Fibroblast of the conjunctiva (primary cell): ENCODE measurements around the gene UBC.
"Not testable (repeated sequence)": the region's sequence is repeated elsewhere in the genome, so short reads cannot be mapped to it uniquely, and the experiment has no call there.

Source experiments
- DNase-seq: peaks from one replicate; pipeline ENCODE4 v3.0.0-alpha.2; 2010; ENCODE audit warnings: low read depth

Gene UBC

DNA sequence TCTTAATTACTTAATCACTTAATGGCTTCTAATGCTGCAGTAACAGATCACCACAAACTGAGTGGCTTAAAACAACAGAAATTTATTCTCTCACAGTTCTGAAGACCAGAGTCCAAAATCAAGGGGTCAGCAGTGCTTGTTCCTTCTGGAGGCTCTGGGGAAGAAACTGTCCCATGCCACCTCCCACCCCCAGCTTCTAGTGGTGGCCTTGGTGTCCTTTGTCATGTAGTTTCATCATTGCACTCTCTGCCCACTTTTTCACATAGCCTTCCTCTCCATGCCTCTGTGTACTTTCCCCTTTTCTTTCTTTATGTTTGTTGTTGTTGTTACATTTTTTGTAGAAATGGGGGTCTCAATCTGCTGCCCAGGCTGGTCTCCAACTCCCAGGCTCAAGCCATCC, 16.1 kb upstream of the UBC start:
- DNase-seq: no peak

DNA sequence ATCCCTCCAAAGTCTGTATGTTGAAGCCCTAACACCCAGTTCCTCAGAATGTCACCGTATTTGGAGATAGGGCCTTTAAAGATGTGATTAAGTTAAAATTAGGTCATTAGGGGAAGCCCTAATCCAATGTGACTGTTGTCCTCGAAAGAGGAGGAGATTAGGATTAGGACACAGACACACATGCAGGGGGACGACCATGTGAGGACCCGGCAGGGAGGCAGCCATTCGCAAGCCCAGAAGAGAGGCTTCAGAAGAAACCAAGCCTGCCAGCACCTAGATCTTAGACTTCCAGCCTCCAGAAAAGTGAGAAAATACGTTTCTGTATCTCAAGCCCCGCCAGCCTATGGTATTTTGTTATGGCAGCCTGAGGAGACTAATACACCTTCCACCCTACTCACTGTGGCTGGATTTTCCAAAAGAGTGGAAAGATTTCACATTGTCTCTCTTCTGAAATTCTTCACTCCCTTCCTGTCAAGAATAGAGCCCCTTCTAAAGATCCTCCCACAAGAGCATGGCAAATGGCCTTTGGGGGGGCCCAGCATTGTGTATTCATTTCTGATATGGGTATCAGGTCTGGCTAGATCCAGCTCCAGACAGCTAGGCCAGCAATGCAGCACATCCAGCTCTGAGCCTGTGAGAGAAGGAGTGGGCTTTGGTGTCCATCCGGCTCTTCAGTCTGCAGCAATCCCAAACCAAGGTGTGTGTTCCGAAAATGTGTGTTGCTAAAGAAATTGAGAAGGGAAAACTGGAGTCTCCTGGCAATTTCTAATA, 15.4 kb upstream of the UBC start:
- DNase-seq: no peak

DNA sequence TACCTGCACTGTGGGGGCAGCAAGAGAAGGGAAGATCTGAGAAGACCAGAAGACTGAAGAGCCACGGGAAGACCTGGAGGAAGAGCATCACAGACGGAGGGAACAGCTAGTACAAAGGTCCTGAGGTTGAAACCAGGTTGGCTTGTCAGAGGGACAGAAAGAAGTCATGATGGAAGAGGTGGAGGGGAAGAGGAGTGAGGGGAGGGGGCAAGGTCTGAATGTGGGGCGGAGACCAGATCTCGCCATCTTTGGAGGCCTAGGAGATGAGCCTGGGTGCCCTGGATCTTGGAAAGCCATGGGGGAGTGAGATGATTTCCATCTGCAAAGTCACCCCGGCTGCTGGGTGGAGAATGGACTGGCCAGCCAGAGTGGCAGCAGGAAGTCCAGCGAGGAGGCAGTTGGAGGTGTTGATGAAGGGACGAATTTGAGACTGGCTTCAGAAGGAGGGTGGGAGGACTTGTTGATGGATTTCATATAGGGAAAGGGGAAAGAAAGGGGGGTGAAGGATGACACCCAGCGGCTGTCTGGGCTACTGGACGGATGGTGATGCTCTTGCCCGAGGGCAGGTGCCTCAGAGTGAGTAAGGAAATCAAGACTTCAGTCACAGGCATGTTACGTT, 14.6 kb upstream of the UBC start:
- DNase-seq: no peak

DNA sequence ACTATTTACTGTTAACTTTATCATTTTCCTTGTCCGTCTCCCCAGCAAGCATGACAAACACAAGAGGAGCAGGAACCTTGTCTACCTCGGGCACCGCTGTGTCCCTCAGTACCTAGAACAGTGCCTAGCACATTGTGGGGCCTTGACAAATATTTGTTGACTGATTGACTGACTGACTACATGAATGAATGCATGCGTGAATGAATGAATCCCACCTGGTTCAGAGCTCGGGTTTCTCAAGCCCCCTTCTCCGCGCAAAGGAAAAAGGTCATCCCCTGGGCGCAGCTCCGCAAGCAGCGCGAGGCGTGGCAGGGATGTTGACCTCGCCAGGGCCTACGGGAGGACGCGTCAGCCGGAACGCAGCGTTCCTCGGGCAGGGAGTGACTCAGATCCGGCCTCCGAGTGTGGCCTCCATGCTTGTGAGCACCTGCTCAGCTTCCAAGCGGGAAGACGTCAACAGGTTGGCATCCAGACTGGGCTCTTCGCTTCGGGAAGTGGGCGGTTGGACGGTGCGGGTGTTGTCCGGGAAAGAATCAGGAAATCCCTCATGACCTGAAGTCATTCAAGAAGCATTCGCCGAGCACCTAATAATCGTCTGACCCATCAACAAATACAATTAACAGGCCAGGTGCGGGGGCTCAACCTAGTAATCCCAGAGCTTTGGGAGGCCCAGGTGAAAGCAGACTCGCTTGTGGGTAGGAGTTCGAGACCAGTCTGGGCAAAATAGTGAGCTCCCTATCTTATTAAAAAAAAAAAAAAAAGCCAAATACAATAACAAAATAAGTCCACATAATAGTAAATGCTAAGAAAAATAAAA, 13.9 kb upstream of the UBC start:
- DNase-seq: peak; percentile 69

DNA sequence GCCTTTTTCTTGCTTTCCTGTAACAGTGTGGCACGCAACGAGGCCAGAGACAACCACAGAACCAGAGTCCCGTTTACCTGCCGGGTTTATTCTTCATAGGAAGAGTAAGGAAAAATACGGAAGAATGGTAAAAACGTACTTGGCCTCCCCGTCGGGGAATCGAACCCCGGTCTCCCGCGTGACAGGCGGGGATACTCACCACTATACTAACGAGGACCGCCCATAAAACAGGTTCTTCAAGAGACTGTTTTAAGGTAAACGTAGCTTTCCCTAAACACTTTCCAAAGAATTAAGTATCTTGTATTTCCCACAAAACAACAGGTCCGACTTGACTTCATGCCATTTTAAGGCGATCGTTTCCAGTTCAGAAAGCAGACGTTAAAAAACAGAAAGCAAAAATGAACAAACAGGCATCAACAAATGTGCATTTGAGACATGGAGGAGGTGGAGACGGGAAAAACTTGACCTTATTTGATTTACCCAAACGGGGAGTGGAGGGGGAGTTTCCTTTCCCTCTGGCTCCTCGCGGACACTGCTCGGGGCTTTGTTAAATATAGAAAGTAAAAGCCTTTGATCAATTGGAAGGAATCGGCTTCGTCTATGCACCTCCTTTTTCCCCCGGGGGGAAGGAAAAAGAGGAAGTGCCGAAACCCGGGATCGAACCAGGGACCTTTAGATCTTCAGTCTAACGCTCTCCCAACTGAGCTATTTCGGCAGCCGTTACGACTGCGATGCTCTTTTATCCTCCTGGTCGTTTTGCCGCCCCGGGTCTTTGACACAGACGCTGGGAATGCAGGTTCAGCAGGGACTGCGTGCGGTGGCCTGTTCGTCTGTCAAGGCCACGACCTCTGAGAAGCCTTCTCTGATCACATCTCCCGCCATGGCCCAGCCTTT, 13.0 kb upstream of the UBC start:
- DNase-seq: peak; percentile 75

DNA sequence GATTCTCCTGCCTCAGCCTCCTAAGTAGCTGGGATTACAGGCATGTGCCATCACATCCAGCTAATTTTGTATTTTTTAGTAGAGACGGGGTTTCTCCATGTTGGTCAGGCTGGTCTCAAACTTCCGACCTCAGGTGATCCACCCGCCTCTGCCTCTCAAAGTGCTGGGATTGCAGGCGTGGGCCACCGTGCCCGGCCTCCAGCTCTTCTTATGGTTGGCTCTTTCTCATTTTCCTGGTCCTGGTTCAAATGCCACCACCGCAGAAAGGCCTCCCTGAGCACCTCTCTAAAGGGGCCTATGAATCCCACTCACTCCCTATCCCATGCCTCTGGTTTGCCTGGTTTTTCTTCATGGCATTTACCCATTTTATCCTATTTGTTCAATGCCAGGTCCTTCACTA, 11.3 kb upstream of the UBC start:
- DNase-seq: not testable (repeated sequence)

DNA sequence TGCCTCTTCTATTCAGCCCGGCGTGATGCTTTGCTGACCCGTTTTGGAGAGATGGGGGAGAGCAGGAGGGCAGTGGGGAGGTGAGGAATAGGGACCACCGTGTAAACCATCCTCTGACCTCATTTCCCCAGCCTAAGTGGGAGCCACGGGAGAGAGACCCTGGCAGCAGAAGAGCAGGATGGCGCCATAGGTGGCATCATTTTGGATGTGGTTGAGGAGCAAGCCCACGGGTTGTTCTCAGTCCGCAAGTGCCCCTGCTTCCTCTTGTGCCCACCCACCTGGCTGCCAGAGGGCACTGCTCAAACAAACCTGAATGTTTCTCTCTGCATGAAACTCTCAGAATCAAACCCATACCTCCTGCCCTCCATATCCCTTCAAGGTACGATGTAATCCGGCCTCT, 10.7 kb upstream of the UBC start:
- DNase-seq: no peak

DNA sequence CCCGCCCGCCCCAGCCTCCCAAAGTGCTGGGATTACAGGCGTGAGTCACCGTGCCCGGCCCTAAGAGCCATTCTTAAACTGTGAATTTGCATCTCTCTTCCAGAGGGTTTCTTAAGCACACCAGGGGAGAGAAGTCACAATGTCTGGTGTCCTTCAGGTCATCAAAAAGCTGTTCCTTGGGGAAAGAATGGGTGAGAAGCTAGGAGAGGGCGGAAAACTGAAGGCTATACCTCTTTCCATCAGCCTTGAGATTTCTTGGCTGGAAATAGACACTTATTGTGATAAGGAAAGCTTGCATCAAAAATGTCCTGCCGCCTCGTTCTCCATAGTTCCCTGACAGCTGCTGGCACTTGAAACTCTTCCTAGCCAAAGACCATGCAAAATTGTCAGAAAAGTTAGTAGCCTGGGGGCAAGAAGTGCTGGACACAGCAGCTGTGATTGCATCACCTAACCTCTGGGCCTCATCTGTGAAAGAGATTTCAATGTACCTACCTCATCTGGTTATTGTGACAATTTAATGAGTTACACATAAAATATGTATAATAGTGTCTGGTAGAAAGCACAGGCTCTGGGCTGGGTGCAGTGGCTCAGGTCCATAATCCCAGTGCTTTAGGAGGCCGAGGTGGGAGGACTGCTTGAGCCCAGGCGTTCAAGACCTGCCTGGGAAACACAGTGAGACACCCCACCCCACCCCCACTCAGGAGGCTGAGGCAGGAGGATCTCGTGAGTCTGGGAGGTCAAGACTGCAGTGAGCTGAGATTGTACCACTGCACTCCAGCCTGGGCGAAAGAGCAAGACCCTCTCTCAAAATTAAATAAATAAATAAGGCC, 9.7 kb upstream of the UBC start:
- peak; percentile 73 for DNase-seq

DNA sequence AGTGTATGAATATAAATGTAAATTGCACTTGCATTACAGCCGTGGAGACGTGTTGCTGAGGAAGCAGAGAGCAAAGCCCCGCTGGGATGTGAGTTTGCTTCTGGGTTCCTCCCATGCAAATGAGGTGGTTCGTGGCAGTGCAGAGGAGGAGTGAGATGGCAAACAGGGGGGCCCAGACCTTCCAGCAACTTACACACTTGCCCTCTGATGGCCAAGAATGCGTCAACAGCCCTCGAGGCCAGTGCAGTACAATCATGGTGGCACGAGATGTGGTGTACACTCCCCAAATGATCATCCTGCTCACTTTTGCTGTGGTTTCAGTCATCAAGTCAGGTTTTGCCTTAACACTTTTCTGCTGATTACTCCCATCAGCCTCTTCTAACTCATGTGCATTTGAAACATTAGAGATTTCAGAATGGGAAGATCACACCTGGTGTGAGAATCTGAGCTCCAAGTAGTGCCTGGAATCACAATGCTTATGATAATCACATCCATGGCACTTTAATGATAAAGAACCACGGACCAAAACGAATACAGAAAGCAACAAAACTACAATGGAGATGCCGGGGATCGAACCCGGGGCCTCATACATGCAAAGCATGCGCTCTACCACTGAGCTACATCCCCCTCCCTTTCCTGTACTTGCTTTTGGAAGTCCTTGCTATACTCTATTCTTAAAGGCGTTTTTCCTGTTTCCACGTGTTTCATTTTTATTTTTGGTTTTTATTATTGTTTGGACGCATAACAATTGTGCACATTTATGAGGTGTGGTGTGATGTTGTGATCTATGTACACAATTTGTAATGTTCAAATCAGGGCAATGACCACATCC, 7.0 kb upstream of the UBC start:
- peak; percentile 63 for DNase-seq

DNA sequence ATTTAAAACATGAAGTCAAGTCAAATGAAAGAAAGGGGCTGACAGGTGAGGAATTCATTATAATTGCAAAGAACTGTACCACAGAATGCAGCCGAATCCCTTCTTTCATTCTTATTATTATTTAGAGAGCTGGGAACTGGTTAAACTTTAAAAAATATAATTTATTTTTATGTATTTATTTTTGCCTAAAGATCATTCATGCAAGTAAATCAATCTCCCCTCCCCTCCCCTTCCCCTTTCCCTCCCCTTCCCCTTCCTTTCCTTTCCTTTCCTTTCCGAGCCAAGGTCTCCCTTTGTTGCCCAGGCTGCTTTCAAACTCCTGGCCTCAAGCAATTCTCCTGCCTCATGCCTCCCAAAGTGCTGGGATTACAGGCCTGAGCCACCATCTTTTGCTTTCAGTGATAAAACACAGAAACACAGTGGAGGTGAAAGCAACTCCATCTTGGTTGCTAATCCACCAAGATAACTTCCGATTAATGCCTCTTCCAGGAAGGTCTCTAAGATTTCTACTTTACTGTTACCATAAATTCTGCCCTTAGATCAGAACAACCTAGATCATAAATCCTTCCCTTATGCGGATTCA, 6.0 kb upstream of the UBC start:
- DNase-seq: no peak

DNA sequence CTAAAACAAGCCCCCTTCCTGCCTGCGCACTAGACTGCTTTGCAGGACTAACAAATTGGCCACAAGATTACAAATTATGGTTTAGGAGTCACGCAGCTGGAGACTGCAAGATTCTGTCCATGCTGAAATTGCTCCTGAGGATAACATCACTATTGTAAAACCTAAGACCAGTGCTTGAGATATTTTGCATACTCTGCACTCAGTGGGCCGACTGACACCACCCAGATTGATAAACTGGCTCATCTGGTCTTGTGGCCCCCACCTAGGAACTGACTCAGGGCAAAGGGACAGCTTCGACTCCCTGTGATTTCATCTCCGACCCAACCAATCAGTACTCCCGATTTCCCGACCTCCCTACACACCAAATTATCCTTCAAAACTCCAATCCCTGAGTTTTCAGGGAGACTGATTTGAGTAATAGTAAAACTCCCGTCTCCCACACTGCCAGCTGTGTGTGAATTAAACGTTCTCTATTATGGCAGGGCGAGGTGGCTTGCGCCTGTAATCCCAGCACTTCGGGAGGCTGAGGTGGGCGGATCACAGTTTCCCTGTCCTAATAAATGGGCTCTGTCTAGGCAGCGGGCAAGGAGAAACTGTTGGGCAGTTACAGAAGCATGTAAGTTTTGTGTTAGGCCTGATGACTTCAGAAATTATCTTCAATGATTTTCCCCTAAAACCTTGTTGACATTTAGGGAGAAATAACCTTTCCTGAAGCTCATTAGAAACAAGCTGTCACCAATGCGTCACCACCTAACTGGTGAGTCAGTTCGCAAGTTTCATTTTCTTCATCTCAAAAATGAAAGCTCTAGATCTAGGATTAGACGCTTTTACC, 5.3 kb upstream of the UBC start:
- DNase-seq: no peak

DNA sequence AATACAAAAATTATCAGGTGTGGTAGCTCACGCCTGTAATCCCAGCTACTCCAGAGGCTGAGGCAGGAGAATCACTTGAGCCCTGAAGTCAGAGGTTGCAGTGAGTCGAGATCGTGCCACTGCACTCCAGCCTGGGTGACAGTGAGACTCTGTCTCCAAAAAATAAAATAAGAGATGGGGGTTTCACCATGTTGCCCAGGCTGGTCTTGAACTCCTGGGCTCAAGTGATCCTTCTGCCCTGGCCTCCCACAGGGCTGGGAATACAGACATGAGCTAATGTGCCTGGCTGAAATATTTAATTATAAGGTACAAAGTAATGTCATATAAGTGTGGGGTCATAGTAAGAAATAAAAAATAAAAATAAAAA, 4.2 kb upstream of the UBC start:
- DNase-seq: not testable (repeated sequence)

DNA sequence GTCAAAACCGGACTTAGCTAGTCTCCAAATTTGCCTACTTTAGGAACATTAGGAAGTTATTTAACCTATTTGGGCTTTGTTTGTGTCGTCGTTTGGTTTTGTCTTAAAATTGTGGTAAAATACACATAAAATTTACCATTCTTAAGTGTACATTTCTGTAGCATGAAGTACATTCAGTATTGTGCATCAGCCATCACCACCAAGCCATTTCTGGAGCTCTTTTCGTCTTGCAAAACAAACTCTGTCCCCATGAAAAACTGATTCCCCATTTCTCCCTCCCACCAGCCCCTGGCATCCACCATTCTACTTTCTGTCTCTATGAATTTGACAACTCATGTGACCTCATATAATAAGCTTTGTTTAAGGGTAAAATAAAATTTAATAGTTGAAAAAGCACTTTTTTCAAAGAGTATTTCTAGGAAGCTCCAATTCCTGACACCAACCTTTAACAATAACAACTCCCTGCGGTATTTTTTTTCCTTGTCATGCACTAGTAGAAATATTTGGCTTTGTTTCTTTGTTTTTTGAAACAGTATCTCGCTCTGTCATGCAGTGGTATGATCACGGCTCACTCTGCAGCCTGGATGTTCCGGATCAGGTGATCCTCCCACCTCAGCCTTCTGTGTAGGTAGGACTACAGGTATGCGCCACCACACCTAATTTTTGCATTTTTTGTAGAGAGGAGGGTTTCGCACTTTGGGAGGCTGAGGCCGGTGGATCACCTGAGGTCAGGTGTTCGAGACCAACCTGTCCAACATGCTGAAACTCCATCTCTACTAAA, 3.6 kb upstream of the UBC start:
- no peak for DNase-seq

DNA sequence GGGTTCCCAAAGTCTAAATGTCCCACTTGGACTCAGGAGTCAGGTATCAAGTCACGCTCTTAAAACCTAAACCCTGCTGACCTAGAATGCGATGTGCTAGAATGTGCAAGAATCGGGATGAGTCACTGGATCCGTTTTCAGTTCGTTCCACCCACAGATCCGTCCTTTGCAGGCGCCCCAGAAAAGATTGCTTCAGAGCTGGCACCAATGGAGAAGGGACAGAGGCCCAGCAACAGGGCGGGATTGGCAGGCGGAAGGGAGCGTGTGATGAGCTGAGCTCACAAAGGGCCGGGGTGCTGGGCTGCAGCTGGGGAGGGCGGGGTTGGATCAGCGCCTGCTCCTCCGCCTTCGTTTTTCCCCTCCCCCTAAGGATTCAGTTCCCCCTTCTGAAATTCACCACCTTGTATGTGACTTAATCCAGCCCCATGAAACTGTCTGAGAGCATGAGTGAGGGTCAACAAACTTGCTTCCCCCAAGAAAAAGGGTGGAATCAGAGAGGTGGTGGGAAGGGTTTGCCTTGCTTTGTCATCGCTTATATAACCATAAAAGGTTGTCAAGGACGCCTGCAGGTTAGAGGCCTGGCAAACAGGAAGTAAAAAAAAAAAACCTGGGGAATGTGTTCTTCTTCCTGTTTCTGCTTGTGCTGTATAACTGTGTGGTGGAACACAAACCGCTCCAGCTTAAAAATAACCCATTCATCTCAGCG, 2.8 kb upstream of the UBC start:
- peak; percentile 100 for DNase-seq

DNA sequence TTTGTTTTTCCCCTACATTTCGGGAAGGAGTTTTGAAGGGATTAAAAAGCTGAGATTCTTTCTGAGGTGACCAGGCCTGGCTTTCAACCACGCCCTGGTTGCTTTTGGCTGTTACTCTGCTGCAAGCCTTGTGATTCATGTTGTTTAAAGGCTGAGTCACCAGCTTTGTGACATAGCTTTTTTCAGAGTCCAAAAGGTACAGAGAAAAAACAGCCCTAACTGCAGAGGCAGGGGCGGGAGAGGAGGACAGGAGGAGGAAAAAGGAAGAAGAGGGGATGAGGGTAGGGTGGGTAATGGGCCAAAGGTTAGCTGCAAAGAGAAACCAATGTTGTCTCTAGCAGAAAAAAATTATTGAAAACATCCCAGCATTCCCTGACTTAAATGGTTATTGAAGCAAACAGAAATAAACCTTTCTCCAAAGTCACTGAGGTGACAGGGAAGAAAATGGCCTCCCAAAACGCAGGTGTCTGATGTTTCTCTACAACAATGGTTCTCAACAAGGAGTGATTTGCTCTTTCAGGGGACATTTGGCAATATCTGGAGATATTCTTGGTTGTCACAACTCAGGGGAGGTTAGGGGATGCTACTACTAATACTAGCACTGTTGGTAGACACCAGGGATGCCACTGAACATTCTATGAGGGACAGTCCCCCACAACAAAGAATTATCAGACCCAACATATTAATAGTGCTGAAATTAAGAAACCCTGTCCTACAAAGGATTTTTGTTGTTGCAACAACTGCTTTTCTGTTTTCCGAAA, 2.1 kb upstream of the UBC start:
- peak; percentile 92 for DNase-seq
